Left ventricle myocardium inferior (tissue), 1 donor: ENCODE measurements around the gene PCDHGA6. TPM values are rescaled to one million over a fixed set of nuclear protein-coding genes. Genes with fewer than 3 reads are reported as not detected.

Experiments
- DNase-seq: peaks from one replicate; pipeline ENCODE4 v3.0.0-alpha.2; 2020
- H3K27ac ChIP-seq: fragments of 200-600 bp; replicated peaks from 2 replicates; pipeline ENCODE4 v1.8.0; 2021
- H3K27me3 ChIP-seq: fragments of 200-600 bp; 2 replicates; pipeline ENCODE4 v1.8.0; 2021; ENCODE audit warnings: low read depth
- H3K36me3 ChIP-seq: fragments of 200-600 bp; 2 replicates; pipeline ENCODE4 v1.8.0; 2021
- H3K4me1 ChIP-seq: fragments of 200-600 bp; 2 replicates; pipeline ENCODE4 v1.8.0; 2021
- H3K4me3 ChIP-seq: fragments of 200-600 bp; 2 replicates; pipeline ENCODE4 v1.8.0; 2021; ENCODE audit warnings: mild to moderate bottlenecking, moderate library complexity
- H3K9me3 ChIP-seq: fragments of 200-600 bp; replicated peaks from 2 replicates; pipeline ENCODE4 v1.8.0; 2021
- intact Hi-C: fragments of 100-400 bp; cut with micrococcal nuclease; formaldehyde crosslinking; loops from one replicate; pipeline ENCODE4 v1.11.0; 2022
- total RNA-seq: library from RNA; stranded (reverse); fragmentation: NEBNext Ultra II Directional; extraction: Animal tissue kit (Norgen Biotek cat#: 25700); gene quantifications from one replicate; pipeline ENCODE4 v1.2.1, GENCODE V29; 2021
- TF ChIP-seq, protein P1 (sequence below): fragments of 200-600 bp; IDR thresholded peaks from 2 replicates; pipeline ENCODE4 v1.8.0; 2021; ENCODE audit warnings: antibody characterized with exemption, mild to moderate bottlenecking, borderline replicate concordance
- donor health status: DM: no; HTN: yes; CAD: no; lungs with severe emphysema.

PCDHGA6 gene
- total RNA-seq, 1 donor from 2014 or later: 5.6 TPM

- H3K9me3 ChIP-seq: peaks cover 98% of the 10 kb centered on the region
- H3K4me1 ChIP-seq: peaks cover 53% of the 10 kb centered on the region
- H3K27me3 ChIP-seq: no peaks in the 10 kb centered on the region
- H3K27ac ChIP-seq: no peak overlapping the region
- TF ChIP-seq, protein P1, sequence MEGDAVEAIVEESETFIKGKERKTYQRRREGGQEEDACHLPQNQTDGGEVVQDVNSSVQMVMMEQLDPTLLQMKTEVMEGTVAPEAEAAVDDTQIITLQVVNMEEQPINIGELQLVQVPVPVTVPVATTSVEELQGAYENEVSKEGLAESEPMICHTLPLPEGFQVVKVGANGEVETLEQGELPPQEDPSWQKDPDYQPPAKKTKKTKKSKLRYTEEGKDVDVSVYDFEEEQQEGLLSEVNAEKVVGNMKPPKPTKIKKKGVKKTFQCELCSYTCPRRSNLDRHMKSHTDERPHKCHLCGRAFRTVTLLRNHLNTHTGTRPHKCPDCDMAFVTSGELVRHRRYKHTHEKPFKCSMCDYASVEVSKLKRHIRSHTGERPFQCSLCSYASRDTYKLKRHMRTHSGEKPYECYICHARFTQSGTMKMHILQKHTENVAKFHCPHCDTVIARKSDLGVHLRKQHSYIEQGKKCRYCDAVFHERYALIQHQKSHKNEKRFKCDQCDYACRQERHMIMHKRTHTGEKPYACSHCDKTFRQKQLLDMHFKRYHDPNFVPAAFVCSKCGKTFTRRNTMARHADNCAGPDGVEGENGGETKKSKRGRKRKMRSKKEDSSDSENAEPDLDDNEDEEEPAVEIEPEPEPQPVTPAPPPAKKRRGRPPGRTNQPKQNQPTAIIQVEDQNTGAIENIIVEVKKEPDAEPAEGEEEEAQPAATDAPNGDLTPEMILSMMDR: no peak
- H3K36me3 ChIP-seq: peaks cover 21% of the 10 kb centered on the region
- DNase-seq: no peak
- no peak overlapping the region for H3K4me3 ChIP-seq
- intact Hi-C loops: no loop called here
Measured at GRCh38 chr5:141356133-141356532, 17.6 kb upstream of the PCDHGA6 start.

DNA sequence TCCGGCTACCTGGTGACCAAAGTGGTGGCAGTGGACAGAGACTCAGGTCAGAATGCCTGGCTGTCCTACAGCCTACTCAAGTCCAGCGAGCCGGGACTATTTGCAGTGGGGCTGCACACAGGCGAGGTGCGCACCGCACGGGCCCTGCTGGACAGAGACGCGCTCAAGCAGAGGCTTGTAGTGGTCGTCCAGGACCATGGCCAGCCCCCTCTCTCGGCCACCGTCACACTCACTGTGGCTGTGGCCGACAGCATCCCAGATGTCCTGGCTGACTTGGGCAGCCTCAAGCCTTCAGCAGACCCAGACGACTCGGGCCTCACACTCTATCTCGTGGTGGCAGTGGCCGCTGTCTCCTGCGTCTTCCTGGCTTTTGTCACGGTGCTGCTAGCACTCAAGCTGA lies 16.7 kb upstream of the PCDHGA6 start:
- peaks cover 18% of the 10 kb centered on the region for H3K36me3 ChIP-seq
- peak overlapping the region; percentile 7 for H3K4me3 ChIP-seq
- peaks cover 57% of the 10 kb centered on the region for H3K4me1 ChIP-seq
- TF ChIP-seq, protein P1: no peak
- DNase-seq: no peak
- H3K27ac ChIP-seq: no peak overlapping the region
- no peaks in the 10 kb centered on the region for H3K27me3 ChIP-seq
- peaks cover 99% of the 10 kb centered on the region for H3K9me3 ChIP-seq
- intact Hi-C loops: no loop called here

- Histone ChIP-seq H3K27me3 (no peaks in the 10 kb centered on the region), H3K27ac (peak within 1 kb of the TSS; percentile 59)
- DNase-seq: no peak
Measured at GRCh38 chr5:141359790-141360426, 13.8 kb upstream of the PCDHGA6 start, which contains the start of gene PCDHGB2. Gene PCDHGB2, plus strand, starts transcription at chr5:141359994. Its CDS starts 142 bp downstream, at chr5:141360136.

DNA sequence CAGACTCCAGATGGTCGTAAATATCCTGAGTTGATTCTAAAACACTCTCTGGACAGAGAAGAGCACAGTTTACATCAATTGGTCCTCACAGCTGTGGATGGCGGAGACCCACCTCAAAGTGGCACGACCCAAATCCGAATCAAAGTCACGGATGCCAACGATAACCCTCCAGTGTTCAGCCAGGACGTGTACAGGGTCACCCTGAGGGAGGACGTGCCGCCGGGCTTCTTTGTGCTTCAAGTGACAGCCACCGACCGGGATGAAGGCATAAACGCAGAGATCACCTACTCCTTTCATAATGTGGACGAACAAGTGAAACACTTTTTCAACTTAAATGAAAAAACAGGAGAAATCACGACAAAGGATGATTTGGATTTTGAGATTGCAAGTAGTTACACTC lies 13.0 kb upstream of the PCDHGA6 start:
- Histone ChIP-seq H3K27me3 (no peaks in the 10 kb centered on the region), H3K9me3 (peaks cover 99% of the 10 kb centered on the region), H3K4me1 (peaks cover 47% of the 10 kb centered on the region), H3K27ac (peak overlapping the region; percentile 59), H3K36me3 (peaks cover 31% of the 10 kb centered on the region), H3K4me3 (peak overlapping the region; percentile 53)
- TF ChIP-seq, protein P1: no peak
- intact Hi-C loops: no loop called here
- DNase-seq: no peak

More at GRCh38 chr5:141359790-141360426, 13.8 kb upstream of the PCDHGA6 start, which contains the start of gene PCDHGB2:
- H3K9me3 ChIP-seq: peaks cover 99% of the 10 kb centered on the region
- peaks cover 31% of the 10 kb centered on the region for H3K36me3 ChIP-seq
- peak within 1 kb of the TSS; percentile 53 for H3K4me3 ChIP-seq
- H3K4me1 ChIP-seq: peaks cover 52% of the 10 kb centered on the region
- TF ChIP-seq, protein P1: peak; percentile 64
- intact Hi-C loops: no loop called here

- Histone ChIP-seq H3K4me1 (peaks cover 37% of the 10 kb centered on the region), H3K9me3 (peaks cover 99% of the 10 kb centered on the region), H3K27me3 (no peaks in the 10 kb centered on the region), H3K4me3 (no peak overlapping the region), H3K27ac (no peak overlapping the region), H3K36me3 (peaks cover 30% of the 10 kb centered on the region)
- TF ChIP-seq, protein P1: no peak
- intact Hi-C loops: no loop called here
- no peak for DNase-seq
Measured at GRCh38 chr5:141362719-141363118, 11.0 kb upstream of the PCDHGA6 start.
